HCT116 (cell line): Measurements from ENCODE around the gene NELFB. TPM values are rescaled to one million over a fixed set of nuclear protein-coding genes. Genes with fewer than 3 reads are reported as not detected.
A peak's percentile ranks its signal among the peaks of the same experiment; 100 is the strongest.

Experiments
- ATAC-seq: fragments of 200-7000 bp; cut with Tn5 transposase; 2 replicates; pipeline ENCODE4 v1.9.1; 2020; ENCODE audit warnings: mild to moderate bottlenecking, moderate library complexity
- BruUV-seq: library from RNA; stranded (reverse); fragments of 400-500 nt; replicated peaks from 2 replicates; lab custom pipeline; 2021; lab: Mats Ljungman, UMichigan
- CTCF ChIA-PET: fragments of 300-600 bp; sonication (Branson Sonifier 250); formaldehyde crosslinking; loops from one replicate; lab custom pipeline; 2021; ENCODE audit warnings: antibody characterized with exemption; lab: Charles Lee
- POLR2A ChIA-PET: fragments of 300-600, 350-600 bp; sonication (Branson Sonifier 250); formaldehyde crosslinking; loops from one replicate; lab custom pipeline; 2021; ENCODE audit warnings: antibody characterized with exemption; lab: Charles Lee
- RAD21 ChIA-PET, 2 experiments: fragments of 300-600 bp; sonication (Branson Sonifier 250); formaldehyde crosslinking; loops; one replicate each; lab custom pipeline; 2023; ENCODE audit warnings: low total read pairs in 2 of 2; ENCODE audit not compliant: uncharacterized antibody in 2 of 2, unreplicated experiment in 2 of 2, low non-redundant PET in 1 of 2; lab: Charles Lee
- DNase-seq: peaks from one replicate; pipeline ENCODE4 v3.0.0-alpha.2; 2010; ENCODE audit warnings: low read depth, low spot score
- H2AFZ ChIP-seq: fragments of 200-600 bp; shearing (Covaris generic), sonication (generic); 2 replicates; pipeline ENCODE4 v1.6.1; 2017; ENCODE audit warnings: low read depth, mixed run types, mixed read lengths, antibody characterized with exemption, low read length; ENCODE audit not compliant: poor library complexity, severe bottlenecking
- H3K27ac ChIP-seq: 2 replicates; pipeline ENCODE4 v1.5.1; 2012; ENCODE audit warnings: low read depth, low read length
- H3K27me3 ChIP-seq: fragments of 200-600 bp; sonication (generic); 2 replicates; pipeline ENCODE4 v1.6.1; 2016; ENCODE audit warnings: mixed run types, low read length, mixed read lengths; ENCODE audit not compliant: insufficient read depth
- H3K36me3 ChIP-seq, 2 experiments: fragments of 200-500 bp in 1 of 2; fragments of 200-600 bp in 1 of 2; sonication (Bioruptor generic) in 1 of 2; sonication (generic) in 1 of 2; 2 replicates each; pipeline versions ENCODE4 v1.5.1 to v1.6.1; 2014 to 2016; ENCODE audit warnings: low read length in 2 of 2, inconsistent platforms in 1 of 2, mixed read lengths in 1 of 2, mixed run types in 1 of 2; ENCODE audit not compliant: insufficient read depth in 2 of 2, control insufficient read depth in 1 of 2
- H3K4me1 ChIP-seq, 2 experiments: fragments of 200-600 bp in 1 of 2; sonication (generic) in 1 of 2; 2 replicates each; pipeline versions ENCODE4 v1.5.1 to v1.6.1; 2012 to 2017; ENCODE audit warnings: low read length in 2 of 2, inconsistent platforms in 1 of 2, mild to moderate bottlenecking in 1 of 2, mixed read lengths in 1 of 2, mixed run types in 1 of 2, moderate library complexity in 1 of 2; ENCODE audit not compliant: insufficient read depth in 2 of 2, control insufficient read depth in 1 of 2
- H3K4me2 ChIP-seq: fragments of 200-600 bp; sonication (generic); 2 replicates; pipeline ENCODE4 v1.6.1; 2017; ENCODE audit warnings: mixed run types, low read length, mixed read lengths
- H3K4me3 ChIP-seq, 2 experiments: fragments of 200-600 bp in 1 of 2; sonication (generic) in 1 of 2; replicated peaks in 1 of 2; 2 replicates each; pipeline ENCODE4 v1.5.1; 2011 to 2016; ENCODE audit warnings: low read length in 2 of 2, control low read depth in 1 of 2, low read depth in 1 of 2, mild to moderate bottlenecking in 1 of 2, mixed read lengths in 1 of 2, mixed run types in 1 of 2
- H3K79me2 ChIP-seq: fragments of 200-600 bp; sonication (generic); 2 replicates; pipeline ENCODE4 v1.6.1; 2017; ENCODE audit warnings: mild to moderate bottlenecking, mixed run types, low read length, moderate library complexity, mixed read lengths; ENCODE audit not compliant: insufficient read depth
- H3K9ac ChIP-seq: fragments of 200-600 bp; sonication (generic); 2 replicates; pipeline ENCODE4 v1.6.1; 2016; ENCODE audit warnings: low read length, mixed read lengths
- H3K9me2 ChIP-seq: fragments of 200-600 bp; sonication (generic), shearing (Covaris generic); 2 replicates; pipeline ENCODE4 v1.6.1; 2017; ENCODE audit warnings: mixed run types, mild to moderate bottlenecking, moderate library complexity; ENCODE audit not compliant: insufficient read depth
- H3K9me3 ChIP-seq, 2 experiments: fragments of 200-500 bp in 1 of 2; fragments of 200-600 bp in 1 of 2; sonication (Bioruptor generic) in 1 of 2; sonication (generic) in 1 of 2; 2 replicates each; pipeline ENCODE4 v1.6.1; 2014 to 2017; ENCODE audit warnings: low read length in 2 of 2, mixed read lengths in 2 of 2, inconsistent platforms in 1 of 2, low read depth in 1 of 2, mild to moderate bottlenecking in 1 of 2, mixed run types in 1 of 2, moderate library complexity in 1 of 2; ENCODE audit not compliant: control insufficient read depth in 1 of 2, insufficient read depth in 1 of 2
- H4K20me1 ChIP-seq: fragments of 200-600 bp; sonication (generic), shearing (Covaris generic); 2 replicates; pipeline ENCODE4 v1.6.1; 2017; ENCODE audit warnings: mixed run types, mild to moderate bottlenecking, moderate library complexity; ENCODE audit not compliant: insufficient read depth
- CBX3 ChIP-seq: IDR thresholded peaks from 2 replicates; pipeline ENCODE4 v1.6.1; 2012; ENCODE audit warnings: low read depth
- CEBPB ChIP-seq: IDR thresholded peaks from 2 replicates; pipeline ENCODE4 v1.6.1; 2012; ENCODE audit warnings: low read depth
- CTCF ChIP-seq, 3 experiments: fragments of 200-600 bp in 1 of 3; sonication (generic) in 1 of 3; IDR thresholded peaks in 2 of 3; conservative IDR thresholded peaks in 1 of 3; 2 replicates each; pipeline ENCODE4 v1.5.1; 2012 to 2017; ENCODE audit warnings: low read depth in 2 of 3, low read length in 2 of 3, antibody characterized with exemption in 1 of 3, borderline replicate concordance in 1 of 3, control low read depth in 1 of 3, mild to moderate bottlenecking in 1 of 3, mixed read lengths in 1 of 3, mixed run types in 1 of 3, moderate library complexity in 1 of 3; ENCODE audit not compliant: insufficient read depth in 1 of 3
- EGR1 ChIP-seq: IDR thresholded peaks from 2 replicates; pipeline ENCODE4 v1.6.1; 2012; ENCODE audit warnings: low read depth
- EZH2phosphoT487 ChIP-seq: fragments of 200-600 bp; IDR thresholded peaks from 2 replicates; pipeline ENCODE4 v1.6.1; 2018; ENCODE audit warnings: antibody characterized with exemption, borderline replicate concordance
- FOSL1 ChIP-seq: IDR thresholded peaks from 2 replicates; pipeline ENCODE4 v1.6.1; 2012; ENCODE audit warnings: low read depth
- JUND ChIP-seq: IDR thresholded peaks from 2 replicates; pipeline ENCODE4 v1.6.1; 2012
- POLR2A ChIP-seq: IDR thresholded peaks from 2 replicates; pipeline ENCODE4 v1.7.0; 2011; ENCODE audit warnings: borderline replicate concordance; ENCODE audit not compliant: insufficient read depth, insufficient read length; ENCODE audit errors: extremely low read depth
- POLR2AphosphoS5 ChIP-seq: IDR thresholded peaks from 2 replicates; pipeline ENCODE4 v1.6.1; 2011; ENCODE audit warnings: mild to moderate bottlenecking, low read depth, low read length, moderate library complexity
- RAD21 ChIP-seq: IDR thresholded peaks from 2 replicates; pipeline ENCODE4 v1.6.1; 2012; ENCODE audit warnings: low read depth, mild to moderate bottlenecking
- REST ChIP-seq: IDR thresholded peaks from 2 replicates; pipeline ENCODE4 v1.6.1; 2012; ENCODE audit warnings: low read depth
- SIN3A ChIP-seq: IDR thresholded peaks from 2 replicates; pipeline ENCODE4 v1.6.1; 2012; ENCODE audit warnings: low read depth
- SP1 ChIP-seq: IDR thresholded peaks from 2 replicates; pipeline ENCODE4 v1.6.1; 2012; ENCODE audit warnings: low read depth
- TCF7L2 ChIP-seq: IDR thresholded peaks from 2 replicates; pipeline ENCODE4 v1.7.0; 2011; ENCODE audit warnings: borderline replicate concordance, inconsistent platforms; ENCODE audit not compliant: insufficient read depth, insufficient read length; ENCODE audit errors: extremely low read depth
- YY1 ChIP-seq: IDR thresholded peaks from 2 replicates; pipeline ENCODE4 v1.6.1; 2011; ENCODE audit warnings: low read length, low read depth, moderate library complexity, mild to moderate bottlenecking; ENCODE audit not compliant: insufficient replicate concordance; ENCODE audit errors: extremely low read depth
- ZFX ChIP-seq: fragments of 450-650 bp; IDR thresholded peaks from 2 replicates; pipeline ENCODE4 v1.6.1; 2017
- ZNF274 ChIP-seq: fragments of 200-500 bp; sonication (Bioruptor generic); IDR thresholded peaks from 2 replicates; pipeline ENCODE4 v1.6.1; 2014; ENCODE audit warnings: mild to moderate bottlenecking, low read depth, low read length, inconsistent platforms
- intact Hi-C: fragments of 100-400 bp; cut with micrococcal nuclease; formaldehyde crosslinking; loops from 2 replicates; pipeline ENCODE4 v1.10.0; 2022
- total RNA-seq: library from RNA; stranded (reverse); gene quantifications from one replicate; pipeline ENCODE4 v1.2.1, GENCODE V29; 2021; ENCODE audit not compliant: unreplicated experiment
- TF ChIP-seq, protein P1 (sequence below): IDR thresholded peaks from 2 replicates; pipeline ENCODE4 v1.6.1; 2012
- TF ChIP-seq, protein P2 (sequence below): IDR thresholded peaks from 2 replicates; pipeline ENCODE4 v1.6.1; 2011; ENCODE audit warnings: mild to moderate bottlenecking, low read length, moderate library complexity; ENCODE audit not compliant: insufficient replicate concordance; ENCODE audit errors: extremely low read depth

The NELFB gene
- total RNA-seq, 1 experiment from 2014 or later = 86.4 TPM

DNA sequence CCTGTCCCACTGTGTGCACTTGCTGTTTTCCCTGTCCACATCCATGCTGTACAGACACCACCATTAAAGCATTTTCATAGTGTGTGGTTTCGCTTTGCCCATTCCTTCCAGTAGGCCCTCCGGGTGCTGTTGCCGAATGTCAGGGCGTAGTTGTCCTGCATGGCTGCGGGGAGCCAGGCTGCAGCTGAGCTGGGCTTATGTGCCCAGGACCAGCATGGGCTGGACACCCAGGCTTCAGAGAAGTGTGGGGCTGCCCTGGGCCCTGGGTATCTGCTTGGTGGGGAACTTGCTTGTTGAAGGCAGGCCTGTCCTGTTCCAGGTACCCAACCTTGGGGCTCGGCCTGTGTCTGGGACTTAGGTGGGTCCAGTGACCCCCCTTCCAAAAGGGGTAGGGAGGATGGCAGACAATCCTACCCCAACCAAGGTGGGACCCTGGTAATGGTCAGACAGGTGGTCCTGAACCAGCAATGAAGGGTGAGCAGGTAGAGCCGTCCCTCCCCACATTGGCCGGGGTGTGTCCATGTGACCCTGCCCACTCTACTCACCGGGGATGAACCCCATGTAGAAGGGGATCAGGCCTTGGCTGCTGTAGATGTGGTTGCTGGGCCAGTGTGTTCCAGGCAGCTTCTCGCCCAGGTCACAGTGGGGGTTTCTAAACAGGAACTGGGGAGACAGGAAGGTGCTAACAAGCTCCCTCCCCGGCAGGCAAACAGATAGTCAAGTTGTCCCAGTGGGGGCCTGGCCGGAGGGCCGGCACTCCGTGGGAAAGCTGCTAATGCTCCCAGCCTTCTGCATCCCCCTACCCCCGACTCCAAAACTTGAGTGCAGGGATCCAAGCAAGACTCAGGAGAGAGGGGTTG lies 11.3 kb upstream of the NELFB start:
- H3K27me3 ChIP-seq = no peaks in the 10 kb centered on the region
- no peak overlapping the region for H2AFZ ChIP-seq
- intact Hi-C loops = no loop called here
- RAD21 ChIA-PET = no interaction called here
- H3K79me2 ChIP-seq = peaks cover 35% of the 10 kb centered on the region
- 0 out of 2 replicates have a peak overlapping the region, but pooled peaks have one; percentile 10 for H3K4me2 ChIP-seq
- peaks cover 11 to 21% of the 10 kb centered on the region in 2 experiments for H3K36me3 ChIP-seq
- H3K27ac ChIP-seq = peak overlapping the region; percentile 19; the same call in 1 of the 2 replicates
- CTCF ChIA-PET = no interaction called here
- peaks cover 9 to 33% of the 10 kb centered on the region in 2 experiments for H3K4me1 ChIP-seq
- DNase-seq = no peak
- H3K9ac ChIP-seq = no peak overlapping the region
- no peaks in the 10 kb centered on the region for H3K9me3 ChIP-seq
- peaks cover 21% of the 10 kb centered on the region; the same call in 1 of the 2 replicates for H4K20me1 ChIP-seq
- no peaks in the 10 kb centered on the region for H3K9me2 ChIP-seq
- POLR2A ChIA-PET = interaction anchor here (1.1 to 1.7 kb wide), 4 partner anchors 10 to 176 kb away, joined by 3 to 5 read pairs (median 4); partner anchors contain the start of gene SSNA1
- no peak for ATAC-seq
- H3K4me3 ChIP-seq = no peak overlapping the region; a peak in 1 of 4 replicates
- BruUV-seq = no TSS peak
- TF ChIP-seq REST (no peak), CEBPB (no peak), ZFX (no peak), EZH2phosphoT487 (no peak), CBX3 (no peak), JUND (no peak), YY1 (no peak), SP1 (no peak), POLR2AphosphoS5 (peak; percentile 76), FOSL1 (no peak), SIN3A (no peak), TCF7L2 (no peak), RAD21 (no peak), ZNF274 (no peak), CTCF (IDR thresholded peaks at IDR 0.05 in 2 of 3, conservative IDR thresholded peaks at IDR 0.05 in 1 of 3; ENCODE audit: borderline replicate concordance in 1 of 3, insufficient read depth in 1 of 3, low read depth in 2 of 3, low read length in 2 of 3) (peak in 2 of 3 experiments; percentile 12 to 15; a peak in 1 of 6 replicates), EGR1 (no peak), POLR2A (peak; percentile 9)
- TF ChIP-seq, protein P1, sequence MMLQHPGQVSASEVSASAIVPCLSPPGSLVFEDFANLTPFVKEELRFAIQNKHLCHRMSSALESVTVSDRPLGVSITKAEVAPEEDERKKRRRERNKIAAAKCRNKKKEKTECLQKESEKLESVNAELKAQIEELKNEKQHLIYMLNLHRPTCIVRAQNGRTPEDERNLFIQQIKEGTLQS = no peak
- TF ChIP-seq, protein P2, sequence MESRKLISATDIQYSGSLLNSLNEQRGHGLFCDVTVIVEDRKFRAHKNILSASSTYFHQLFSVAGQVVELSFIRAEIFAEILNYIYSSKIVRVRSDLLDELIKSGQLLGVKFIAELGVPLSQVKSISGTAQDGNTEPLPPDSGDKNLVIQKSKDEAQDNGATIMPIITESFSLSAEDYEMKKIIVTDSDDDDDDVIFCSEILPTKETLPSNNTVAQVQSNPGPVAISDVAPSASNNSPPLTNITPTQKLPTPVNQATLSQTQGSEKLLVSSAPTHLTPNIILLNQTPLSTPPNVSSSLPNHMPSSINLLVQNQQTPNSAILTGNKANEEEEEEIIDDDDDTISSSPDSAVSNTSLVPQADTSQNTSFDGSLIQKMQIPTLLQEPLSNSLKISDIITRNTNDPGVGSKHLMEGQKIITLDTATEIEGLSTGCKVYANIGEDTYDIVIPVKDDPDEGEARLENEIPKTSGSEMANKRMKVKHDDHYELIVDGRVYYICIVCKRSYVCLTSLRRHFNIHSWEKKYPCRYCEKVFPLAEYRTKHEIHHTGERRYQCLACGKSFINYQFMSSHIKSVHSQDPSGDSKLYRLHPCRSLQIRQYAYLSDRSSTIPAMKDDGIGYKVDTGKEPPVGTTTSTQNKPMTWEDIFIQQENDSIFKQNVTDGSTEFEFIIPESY = no peak
